OCI-M2 (cell line): ENCODE measurements around the gene GADD45G.

ENCODE experiments used
- DNase-seq: peaks from one replicate; lab custom pipeline; 2025; ENCODE audit not compliant: unreplicated experiment; lab: John Stamatoyannopoulos, UW

The GADD45G gene, protein sequence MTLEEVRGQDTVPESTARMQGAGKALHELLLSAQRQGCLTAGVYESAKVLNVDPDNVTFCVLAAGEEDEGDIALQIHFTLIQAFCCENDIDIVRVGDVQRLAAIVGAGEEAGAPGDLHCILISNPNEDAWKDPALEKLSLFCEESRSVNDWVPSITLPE

DNA sequence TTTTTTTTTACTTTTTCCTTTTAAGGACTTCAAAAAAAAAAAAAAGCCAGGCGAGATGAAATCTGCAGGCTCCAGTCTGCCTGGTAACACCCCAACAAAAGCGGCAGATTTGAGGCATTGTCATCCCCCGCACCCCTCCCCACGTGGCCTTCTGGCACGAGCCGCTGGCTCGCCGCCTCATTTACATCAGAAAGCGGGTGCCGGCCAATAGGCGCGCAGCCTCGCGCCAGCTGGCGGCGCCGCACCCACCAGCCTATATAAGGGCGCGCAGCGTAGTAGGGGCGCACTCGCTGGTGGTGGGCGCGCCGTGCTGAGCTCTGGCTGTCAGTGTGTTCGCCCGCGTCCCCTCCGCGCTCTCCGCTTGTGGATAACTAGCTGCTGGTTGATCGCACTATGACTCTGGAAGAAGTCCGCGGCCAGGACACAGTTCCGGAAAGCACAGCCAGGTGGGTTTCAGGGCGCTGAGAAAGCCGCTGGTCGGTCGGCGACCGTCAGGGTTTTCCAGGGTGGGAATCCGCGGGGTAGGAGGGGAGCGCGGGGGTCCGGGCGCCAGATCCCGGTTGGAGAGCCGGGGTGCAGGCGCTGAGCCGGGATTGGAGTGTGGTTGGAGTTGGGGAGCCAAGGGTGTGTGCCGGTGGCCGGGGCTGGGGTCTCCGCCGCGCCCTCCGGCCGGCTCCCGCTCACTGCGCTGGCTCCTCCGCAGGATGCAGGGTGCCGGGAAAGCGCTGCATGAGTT, at the start of gene GADD45G:
Gene GADD45G (plus strand): TSS at position 284 of the 736 bp plus-strand sequence. CDS start 110 bp downstream, at position 394.
- DNase-seq, result no peak

DNA sequence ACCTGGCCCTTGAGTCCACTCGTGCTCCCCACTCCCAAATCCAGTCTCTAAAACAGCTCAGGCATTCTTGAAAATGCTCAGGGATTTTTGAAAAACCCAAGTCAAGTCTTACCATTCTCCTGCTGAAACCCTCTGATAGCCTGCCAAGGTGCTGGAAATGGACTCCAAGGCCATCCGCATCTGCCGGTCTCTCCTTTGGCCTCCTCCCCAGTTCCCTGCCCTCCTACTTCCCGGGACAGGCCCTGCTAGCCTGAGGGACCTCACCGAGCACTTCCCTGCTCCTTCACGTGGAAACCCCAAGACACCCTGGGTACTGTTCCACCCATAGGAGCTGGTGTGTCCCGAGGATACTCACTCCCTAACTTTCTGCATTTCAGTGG, 49.8 kb upstream of the GADD45G start:
- DNase-seq, result no peak

DNA sequence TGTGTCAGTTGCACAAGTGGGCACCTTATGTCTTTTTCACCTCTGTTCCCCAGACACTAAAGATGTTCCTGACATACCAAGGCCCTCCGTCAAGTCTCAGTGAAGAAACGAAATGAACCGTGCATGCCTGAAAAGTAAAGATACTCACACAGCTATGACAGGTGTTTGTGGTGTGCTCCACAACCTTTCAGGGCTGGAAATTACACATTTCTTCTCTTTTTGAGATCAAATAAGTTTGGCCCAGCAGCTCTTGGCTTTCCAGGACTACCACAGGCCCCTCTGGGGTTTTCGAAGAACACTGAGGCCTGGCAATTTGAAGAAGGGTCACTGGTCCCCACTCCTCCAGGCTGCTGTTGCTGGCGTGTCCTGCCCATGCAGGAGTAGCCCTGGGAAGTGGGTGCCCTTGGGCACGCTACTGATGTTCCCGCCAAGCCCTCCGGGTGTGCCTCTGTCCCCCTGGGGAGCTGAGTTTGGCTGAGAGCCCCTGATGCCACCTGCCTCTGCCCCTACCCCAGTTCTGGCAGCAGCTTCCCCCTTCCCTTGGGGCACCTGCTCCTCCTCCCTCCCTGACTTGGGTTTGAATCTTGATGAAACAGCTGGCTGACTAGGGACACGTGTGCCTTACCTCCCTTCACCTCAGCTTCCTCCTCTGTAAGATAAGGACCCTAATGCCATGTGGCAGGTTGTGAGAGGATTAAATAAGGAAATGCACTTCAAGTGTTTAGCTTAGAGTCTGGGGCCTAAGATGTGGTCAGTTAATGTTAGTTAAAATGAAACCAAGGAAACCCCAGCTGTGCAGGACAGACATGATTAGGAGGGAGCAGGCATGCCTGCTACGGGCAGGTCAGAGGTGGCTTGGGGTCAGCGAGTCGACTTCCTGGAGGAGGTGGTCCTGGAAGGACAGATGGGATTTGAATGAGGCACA, 49.1 kb upstream of the GADD45G start:
- DNase-seq, result no peak

DNA sequence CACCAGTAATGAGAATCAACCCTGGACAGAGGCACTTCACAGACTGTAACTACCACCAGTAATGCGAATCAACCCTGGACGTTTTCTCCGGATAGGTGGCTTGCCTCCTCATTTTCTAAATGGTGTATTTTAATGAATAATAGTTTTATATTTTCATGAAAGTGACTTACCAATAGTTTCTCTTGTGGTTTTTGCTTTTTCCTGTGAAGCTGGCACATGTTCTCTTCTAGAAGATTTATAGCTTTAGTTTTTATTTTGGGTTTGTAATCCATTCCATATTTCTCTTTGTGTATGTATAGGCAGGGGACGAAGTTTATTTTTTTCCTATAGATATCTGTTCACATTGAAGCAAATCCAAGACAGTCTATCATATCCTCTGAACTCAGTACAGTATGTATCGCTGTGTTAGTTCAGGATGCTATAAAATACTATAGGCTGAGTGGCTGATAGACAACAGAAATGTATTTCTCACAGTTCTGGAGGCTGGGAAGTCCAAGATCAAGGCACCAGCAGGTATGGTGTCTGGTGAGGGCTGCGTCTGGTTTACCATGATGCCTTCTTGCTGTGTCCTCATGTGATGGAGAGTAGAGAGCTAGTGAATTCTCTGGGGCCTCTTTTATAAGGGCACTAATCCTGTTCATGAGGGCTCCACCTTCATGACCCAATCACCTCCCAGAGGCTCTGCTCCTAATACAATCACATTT, 46.5 kb upstream of the GADD45G start:
- DNase-seq, result no peak

DNA sequence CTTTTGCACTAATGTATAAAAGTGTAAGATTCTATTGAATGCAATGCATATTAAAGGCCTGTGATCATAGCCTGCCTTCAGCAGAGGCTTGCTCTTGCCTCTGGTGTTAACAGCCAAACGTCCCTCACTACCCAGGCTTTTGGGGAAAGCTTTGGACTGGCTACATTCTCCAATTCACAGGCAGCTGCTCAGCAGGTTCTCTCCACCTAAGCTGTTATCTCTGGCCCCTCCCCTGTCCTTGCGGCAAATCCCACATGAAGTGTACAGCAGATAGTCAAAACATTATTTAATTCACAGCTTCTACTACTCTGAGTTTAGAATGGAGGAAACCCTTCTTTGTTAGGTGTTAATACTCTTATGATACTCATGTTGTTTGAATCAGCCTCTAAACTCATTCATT, 45.9 kb upstream of the GADD45G start:
- no peak for DNase-seq

DNA sequence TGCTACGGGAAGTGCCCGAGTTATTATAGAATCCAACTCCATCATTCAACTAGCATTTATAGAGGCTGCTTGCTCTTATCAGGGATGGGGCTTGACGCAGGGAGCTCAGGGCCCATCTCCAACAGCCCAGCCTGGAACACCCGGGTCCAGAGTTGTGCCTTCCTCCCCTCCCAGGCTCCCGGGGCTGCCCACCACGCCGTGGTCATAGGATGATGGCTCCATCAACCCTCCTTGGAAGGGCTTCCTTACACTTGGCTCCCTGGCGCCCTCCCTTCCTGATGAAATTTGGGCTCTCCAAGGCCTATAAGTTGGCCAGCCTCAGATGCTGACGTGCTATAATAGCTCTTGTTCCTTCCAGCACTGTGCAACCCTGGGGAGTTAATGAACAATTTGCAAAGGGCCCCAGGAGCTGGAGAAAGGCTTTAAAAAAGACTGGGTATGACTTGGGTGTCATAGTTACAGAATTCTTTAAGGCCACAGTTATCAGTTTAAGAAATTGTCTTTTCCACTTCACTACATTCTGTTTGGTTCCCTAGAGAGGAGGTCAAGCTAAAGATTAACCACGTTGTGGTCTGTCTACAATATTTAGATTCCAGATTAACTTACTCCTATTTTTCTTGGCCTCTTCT, 42.5 kb upstream of the GADD45G start:
- no peak for DNase-seq

DNA sequence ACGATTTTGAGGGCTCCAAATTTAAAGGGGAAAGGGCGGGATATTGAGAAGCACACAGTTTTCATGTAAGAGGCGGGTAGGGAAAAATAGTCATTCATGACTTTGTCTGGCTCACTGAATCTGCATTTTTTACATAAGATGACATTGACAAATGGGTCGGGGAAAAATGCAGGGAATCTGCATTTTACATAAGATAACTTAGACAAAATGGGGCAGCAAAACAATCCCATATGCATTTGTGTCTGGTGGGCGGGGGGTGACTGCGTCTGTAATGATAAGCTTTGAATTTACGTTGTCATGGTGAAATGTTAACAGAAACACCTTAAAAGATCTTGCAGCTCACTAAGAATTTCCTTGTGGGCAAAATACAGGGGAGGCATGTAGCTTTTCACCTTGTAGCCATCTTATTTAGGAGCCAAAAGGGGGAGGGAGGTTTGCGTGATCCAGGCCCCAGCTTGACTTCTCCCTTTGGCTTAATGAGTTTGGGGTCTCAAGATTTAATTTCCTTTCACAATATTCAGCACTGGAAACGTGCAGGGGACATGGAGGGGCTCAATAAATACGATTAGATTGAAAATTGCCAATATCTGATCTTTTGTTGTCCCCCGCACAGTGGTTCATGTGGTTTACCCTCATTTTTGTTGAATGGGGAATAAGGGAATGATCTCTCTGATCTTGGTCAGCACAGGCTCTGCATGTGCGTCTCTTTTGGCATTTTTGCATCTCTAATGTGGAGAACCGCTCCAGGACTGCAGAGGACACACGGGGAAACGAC, 41.1 kb upstream of the GADD45G start:
- no peak for DNase-seq

DNA sequence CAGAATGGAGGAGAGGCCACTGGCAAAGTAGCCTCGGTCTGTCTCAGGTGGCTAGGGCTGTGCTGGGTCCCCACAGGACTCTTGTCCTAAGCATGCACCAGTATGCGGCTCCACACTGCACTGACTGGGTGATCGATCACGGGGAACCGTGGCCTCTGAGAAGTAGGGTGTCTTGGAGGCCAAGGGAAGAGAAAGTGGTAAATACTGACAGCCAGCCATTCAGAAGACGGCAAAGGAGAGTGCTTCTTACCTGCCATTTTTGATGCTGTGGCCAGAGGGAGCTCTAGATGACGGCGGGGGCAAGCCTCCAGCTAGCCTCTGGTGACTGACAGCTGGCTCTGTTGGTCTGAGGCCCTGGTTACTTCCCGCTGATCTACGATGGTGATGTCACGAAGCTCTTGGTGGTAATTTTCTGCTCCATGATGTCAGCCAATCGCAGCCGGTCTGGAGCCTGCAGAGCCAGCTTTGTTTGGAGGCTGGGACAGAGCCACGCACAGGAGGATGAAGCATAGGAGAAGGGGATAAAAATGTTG, 40.4 kb upstream of the GADD45G start:
- DNase-seq, result no peak

DNA sequence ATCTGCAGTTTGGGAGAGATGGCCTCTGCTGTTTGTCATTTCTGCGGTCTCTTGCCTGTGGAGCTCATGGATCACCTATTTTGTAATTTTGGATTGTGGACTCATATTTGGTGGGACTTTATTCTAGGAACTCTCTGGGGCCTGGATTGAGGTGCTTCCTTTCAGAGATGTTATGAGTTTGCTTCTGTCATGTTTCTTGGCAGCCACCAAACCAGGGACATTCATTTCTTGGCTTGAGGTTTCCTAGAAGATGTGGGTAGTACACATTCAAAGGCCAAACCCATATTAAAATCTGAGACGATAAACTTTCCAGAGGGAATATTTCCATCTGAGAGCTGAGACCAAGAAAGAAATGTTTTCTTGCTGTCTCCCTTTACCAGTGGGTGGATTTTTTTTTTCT, 37.2 kb upstream of the GADD45G start:
- DNase-seq, result no peak

DNA sequence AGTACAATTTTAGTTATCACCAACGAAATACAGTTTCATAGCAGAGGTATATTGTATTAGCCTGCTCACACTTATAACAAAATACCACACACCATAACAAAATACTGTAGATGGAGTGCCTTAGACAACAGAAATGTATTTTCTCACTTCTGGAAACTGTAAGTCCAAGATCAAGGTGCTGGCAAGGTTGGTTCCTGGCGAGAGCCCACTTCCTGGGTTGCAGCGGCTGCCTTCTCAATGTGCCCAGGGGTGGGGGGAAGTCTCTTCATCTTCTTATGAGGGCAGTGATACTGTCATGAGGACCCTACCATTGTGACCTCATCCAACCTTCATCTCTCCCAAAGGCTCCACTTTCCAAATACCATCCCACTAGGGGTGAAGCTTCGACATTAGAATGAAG, 30.5 kb upstream of the GADD45G start:
- no peak for DNase-seq

DNA sequence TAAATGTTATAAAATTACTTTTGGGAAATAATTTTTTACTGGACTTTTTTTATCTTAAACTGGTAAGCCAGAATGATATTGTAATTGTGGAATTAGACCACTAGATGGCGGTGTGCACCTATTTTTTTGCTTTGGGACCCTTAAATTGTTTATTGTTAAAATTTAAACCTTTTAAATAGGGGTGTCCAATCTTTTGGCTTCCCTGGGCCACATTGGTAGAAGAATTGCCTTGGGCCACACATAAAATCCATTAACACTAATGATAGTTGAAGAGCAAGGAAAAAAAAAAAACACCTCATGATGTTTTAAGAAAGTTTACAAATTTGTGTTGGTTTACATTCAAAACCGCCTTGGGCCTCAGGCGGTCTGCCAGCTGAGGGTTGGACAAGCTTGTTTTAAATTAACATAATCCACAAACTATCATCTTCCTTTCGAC, 28.4 kb upstream of the GADD45G start:
- DNase-seq, result no peak

DNA sequence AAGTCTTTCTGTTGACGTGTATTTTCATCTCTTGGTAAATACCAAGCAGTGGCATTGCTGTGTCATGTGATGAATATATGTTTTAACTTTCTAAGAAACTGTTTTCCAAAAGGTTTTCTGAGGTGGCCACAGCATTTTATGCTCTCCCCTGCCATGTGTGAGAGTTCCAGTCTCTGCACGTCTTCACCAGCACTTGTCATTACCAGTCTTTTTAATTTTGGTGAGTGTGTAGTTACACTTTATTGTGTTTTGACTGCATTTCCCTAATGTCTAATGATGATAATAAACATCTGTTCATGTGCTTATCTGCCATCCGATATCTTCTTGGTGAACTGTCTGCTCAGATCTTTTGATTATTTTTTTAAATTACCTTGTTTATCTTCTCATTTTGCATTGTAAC, 27.4 kb upstream of the GADD45G start:
- no peak for DNase-seq

DNA sequence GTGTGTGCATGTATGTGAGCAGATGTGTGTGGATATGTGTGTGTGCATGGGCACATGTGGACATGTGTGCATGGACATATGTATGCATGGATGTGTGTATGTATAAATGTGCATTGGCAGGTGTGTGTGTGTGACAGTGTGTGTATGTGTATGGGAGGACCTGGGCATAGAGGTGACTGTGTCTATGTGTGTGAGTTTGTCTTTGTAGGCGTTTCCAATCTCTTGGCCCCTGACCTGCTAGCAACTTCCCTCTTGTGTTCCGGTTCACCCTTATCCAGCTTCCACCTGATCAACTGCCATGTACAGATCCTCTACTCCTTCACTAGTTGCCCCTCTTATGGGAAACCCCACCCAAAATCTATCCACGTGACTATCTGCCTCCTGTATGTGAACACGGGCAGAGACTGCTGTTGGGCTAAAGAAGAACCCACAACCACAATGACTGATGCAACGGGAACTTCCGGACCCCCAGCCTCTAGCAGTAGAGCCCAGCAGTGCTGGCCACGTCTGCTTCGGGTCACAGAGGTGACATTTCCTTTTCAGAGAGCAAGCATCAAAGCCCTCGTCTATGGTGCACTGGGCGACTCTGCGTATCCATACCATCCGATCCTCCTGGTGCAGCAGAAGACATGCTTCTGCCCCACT, 24.9 kb upstream of the GADD45G start:
- no peak for DNase-seq

DNA sequence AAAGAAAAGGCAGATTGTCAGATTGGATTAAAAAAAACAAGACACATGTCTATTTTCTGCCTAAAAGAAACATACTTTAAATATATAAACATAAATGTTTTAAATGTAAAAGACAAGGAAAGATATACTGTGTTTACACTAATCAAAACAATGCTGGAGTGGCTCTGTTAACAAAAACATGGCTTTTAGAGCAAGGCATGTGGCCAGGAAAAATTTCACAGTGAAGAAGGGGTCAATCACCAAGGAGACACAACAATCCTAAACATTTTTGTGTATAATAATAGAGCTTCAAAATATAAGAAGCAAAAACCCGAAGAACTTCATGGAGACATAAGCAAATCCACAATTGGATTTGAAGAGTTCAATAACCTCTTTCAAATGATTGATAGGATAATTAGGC, 18.5 kb upstream of the GADD45G start:
- no peak for DNase-seq

DNA sequence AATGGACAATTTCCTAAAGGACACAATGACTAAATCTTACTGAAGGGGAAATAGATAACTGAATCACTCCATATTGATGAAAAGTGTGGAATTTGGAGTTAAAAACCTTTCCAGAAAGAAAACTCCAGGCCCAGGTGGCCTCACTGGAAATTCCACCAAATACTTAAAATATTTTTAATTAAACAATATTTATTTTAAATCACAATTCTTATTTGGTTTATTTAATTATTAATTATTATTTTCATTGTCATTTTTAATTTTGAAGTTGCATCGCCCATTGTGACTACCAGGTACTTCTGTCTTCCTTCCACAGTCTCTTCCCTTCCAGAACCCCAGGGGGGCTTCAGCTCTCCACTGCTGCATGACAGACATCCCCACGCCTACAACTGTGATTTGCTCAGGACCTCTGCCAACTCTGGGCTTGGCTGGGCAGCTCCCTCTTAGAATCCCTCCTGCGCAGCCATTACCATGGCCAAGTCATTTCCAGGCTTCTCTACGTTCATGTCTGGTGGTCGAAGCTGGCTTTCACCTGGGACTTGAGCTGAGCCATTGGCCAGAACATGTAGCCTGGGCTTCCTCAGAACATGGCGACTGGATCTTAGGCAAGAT, 16.4 kb upstream of the GADD45G start:
- no peak for DNase-seq

DNA sequence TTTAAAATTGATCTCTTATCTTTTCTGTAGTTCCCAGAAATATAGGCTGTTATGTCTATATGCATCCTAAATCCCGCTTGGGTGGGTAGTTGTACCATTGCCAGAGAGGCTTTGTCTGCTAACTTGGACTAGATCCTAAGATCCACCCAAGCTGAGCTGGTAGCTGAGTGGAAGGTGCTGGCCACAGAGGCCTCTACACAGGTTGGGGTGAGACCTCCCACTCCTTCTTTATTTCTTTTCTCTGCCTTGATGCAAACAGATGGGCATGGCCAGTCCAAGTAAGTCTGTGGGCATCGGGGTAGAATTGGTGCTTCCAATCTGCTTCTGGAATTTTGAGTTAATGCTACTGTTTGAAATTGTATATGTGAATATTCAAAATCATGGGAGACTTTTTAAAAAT, 14.4 kb upstream of the GADD45G start:
- no peak for DNase-seq

DNA sequence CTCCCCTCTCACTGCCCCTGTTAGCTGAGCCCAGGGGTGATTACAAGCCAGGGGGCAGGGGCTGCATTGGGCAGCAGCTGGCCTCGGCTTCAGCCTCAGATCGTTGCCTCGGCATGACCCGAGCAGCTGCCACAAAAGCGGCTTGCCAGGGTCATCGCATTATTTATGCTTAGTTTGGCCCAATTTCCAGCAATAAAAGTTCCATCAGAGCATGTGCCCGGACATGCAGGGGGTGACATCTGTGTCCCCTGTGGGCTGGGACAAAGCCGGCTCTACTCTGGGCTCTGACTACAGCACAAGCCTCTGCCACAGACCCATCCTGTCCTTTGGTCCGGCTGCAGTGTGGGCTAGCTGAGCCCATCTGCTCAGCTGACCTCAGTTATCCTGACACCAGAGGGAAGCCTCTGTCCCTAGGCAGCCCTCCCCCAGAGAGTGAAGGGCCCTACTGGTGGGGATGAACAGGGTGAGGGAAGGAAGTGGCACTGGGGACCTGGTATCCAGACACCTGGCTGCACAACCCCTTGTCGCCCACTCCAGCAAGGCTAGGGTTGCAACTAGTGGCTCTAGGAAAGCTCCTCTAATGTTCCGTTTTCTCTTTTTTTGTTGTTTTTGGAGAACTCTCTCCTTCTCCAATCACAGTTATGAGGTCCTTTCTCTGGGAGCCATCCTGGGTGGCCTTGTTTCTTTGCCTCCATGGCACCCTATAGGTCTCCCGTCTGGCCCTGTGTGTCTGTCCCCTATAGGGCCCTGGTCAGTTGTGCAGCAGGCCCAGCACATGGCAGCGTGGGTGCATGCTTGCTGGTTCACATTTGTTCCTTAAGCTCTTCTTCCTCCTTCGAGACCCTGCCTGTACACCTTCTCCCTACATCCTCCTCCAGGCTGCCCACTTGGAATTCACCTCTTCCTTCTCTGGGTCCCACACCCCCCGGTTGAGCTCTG, 13.3 kb upstream of the GADD45G start:
- no peak for DNase-seq
